Right atrium auricular region (tissue), 2 donors: ENCODE data around the gene SMG5. TPM values are rescaled to one million over a fixed set of nuclear protein-coding genes. Genes with fewer than 3 reads are reported as not detected.

Experiments used
- DNase-seq: peaks from one replicate; pipeline ENCODE4 v3.0.0-alpha.2; 2019; ENCODE audit warnings: low spot score
- H3K27ac ChIP-seq, 2 donors: fragments of 200-600 bp; sonication (generic); 1 replicate in 1 of 2; 2 replicates in 1 of 2; pipeline ENCODE4 v1.5.1; 2016 to 2019
- H3K27me3 ChIP-seq, 2 donors: fragments of 200-600 bp; sonication (generic); one replicate each; pipeline versions ENCODE4 v1.5.1 to v1.6.0; 2017 to 2019
- H3K36me3 ChIP-seq: fragments of 200-600 bp; sonication (generic); one replicate; pipeline ENCODE4 v1.5.1; 2016
- H3K4me1 ChIP-seq, 2 donors: fragments of 200-600 bp; sonication (generic); one replicate each; pipeline versions ENCODE4 v1.5.1 to v1.6.0; 2017 to 2019
- H3K4me3 ChIP-seq, 2 donors: fragments of 200-600 bp; sonication (generic); 1 replicate in 1 of 2; 2 replicates in 1 of 2; pipeline ENCODE4 v1.5.1; 2017 to 2019; ENCODE audit warnings: mild to moderate bottlenecking in 1 of 2, moderate library complexity in 1 of 2
- H3K9me3 ChIP-seq, 2 donors: fragments of 200-600 bp; sonication (generic); one replicate each; pipeline ENCODE4 v1.5.1; 2019
- total RNA-seq, 2 donors: library from RNA; depleted of rRNA; stranded (reverse); fragments of >200 nt; gene quantifications; one replicate each; pipeline ENCODE4 v1.1.0, GENCODE V29; 2016
- TF ChIP-seq, protein P1 (sequence below), 2 donors: fragments of 200-600 bp; sonication (generic); IDR thresholded peaks; one replicate each; pipeline ENCODE4 v1.5.1; 2019; ENCODE audit warnings: antibody characterized with exemption in 2 of 2

SMG5 gene
- total RNA-seq, 2 donors from 2014 or later = 55.4 to 72.8 TPM

DNA sequence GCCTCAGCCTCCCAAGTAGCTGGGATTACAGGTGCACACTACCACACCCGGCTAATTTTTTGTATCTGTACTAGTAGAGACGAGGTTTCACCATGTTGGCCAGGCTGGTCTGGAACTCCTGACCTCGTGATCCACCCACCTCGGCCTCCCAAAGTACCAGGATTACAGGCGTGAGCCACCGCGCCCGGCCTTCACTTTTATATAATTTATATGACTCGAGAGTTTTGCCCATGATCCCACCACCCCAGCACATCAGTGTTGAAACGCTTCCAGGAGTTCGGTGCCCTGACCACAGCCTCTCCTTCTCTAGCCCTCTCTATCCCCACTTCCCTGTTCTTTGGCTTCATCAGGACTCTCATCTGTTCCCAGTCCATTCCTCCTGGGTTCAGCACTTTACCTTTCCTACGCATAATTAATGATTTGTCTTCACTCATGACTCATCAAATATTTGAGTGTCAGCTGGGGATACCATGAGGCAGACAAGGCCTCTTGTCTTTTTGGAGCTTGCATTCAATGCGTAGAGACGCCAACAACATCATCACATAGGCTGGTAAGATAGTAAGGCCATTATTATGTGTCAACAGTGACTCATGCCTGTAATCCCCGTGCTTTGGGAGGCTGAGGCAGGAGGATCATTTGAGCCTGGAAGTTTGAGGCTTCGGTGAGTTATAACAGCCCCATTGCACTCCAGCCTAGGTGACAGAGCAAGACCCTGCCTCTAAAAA lies 68.4 kb downstream of the SMG5 start:
- Histone ChIP-seq H3K27ac (peak overlapping the region; percentile 91 to 93), H3K9me3 (no peaks in the 10 kb centered on the region), H3K27me3 (no peaks in the 10 kb centered on the region), H3K4me3 (peak overlapping the region; percentile 57 to 61), H3K4me1 (peaks cover 0 to 34% of the 10 kb centered on the region in 2 donors), H3K36me3 (peaks cover 13% of the 10 kb centered on the region)
- no peak for DNase-seq
- TF ChIP-seq, protein P1, sequence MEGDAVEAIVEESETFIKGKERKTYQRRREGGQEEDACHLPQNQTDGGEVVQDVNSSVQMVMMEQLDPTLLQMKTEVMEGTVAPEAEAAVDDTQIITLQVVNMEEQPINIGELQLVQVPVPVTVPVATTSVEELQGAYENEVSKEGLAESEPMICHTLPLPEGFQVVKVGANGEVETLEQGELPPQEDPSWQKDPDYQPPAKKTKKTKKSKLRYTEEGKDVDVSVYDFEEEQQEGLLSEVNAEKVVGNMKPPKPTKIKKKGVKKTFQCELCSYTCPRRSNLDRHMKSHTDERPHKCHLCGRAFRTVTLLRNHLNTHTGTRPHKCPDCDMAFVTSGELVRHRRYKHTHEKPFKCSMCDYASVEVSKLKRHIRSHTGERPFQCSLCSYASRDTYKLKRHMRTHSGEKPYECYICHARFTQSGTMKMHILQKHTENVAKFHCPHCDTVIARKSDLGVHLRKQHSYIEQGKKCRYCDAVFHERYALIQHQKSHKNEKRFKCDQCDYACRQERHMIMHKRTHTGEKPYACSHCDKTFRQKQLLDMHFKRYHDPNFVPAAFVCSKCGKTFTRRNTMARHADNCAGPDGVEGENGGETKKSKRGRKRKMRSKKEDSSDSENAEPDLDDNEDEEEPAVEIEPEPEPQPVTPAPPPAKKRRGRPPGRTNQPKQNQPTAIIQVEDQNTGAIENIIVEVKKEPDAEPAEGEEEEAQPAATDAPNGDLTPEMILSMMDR (IDR thresholded peaks at IDR 0.05) = no peak

DNA sequence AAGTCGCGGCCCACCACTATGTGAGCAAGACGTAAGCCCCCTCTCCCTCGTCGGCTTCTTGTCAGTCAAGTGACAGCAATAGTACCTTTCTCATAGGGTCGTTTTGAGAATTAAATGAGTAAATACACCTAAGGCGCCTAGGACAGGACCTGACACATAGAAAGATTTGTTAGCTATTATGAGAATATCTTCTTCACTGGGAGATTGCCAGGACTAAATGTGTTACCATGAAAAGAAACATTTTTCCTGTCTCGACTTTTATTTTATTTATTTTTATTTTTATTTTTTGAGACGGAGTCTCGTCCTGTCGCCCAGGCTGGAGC lies 69.0 kb downstream of the SMG5 start:
- peaks cover 0 to 34% of the 10 kb centered on the region in 2 donors for H3K4me1 ChIP-seq
- no peak for DNase-seq
- H3K27me3 ChIP-seq = no peaks in the 10 kb centered on the region
- H3K4me3 ChIP-seq = peak overlapping the region; percentile 57 to 61
- TF ChIP-seq, protein P1 (IDR thresholded peaks at IDR 0.05) = no peak
- H3K36me3 ChIP-seq = peaks cover 15% of the 10 kb centered on the region
- H3K27ac ChIP-seq = peak overlapping the region; percentile 91 to 93
- no peaks in the 10 kb centered on the region for H3K9me3 ChIP-seq

- Histone ChIP-seq H3K4me1 (peaks cover 0 to 28% of the 10 kb centered on the region in 2 donors), H3K27me3 (no peaks in the 10 kb centered on the region), H3K27ac (peak within 1 kb of the TSS; percentile 91 to 93), H3K9me3 (no peaks in the 10 kb centered on the region), H3K36me3 (peaks cover 20% of the 10 kb centered on the region), H3K4me3 (peak within 1 kb of the TSS; percentile 57 to 61)
- TF ChIP-seq, protein P1 (IDR thresholded peaks at IDR 0.05) = peak in 1 of 2 donors; percentile 9
- DNase-seq = peak; percentile 99
Measured at GRCh38 chr1:156212833-156213643, 69.6 kb downstream of the SMG5 start, which contains the start of gene PMF1. TSS of gene PMF1 (plus strand) at chr1:156213007. CDS start at chr1:156213016, 9 bp downstream.

GRCh38 chr1:156212130-156212529 lies 70.5 kb downstream of the SMG5 start:
- Histone ChIP-seq H3K36me3 (peaks cover 29% of the 10 kb centered on the region), H3K4me3 (peak overlapping the region in 1 of 2 donors; percentile 61), H3K27ac (peak overlapping the region; percentile 91 to 93), H3K4me1 (peaks cover 0 to 22% of the 10 kb centered on the region in 2 donors), H3K27me3 (no peaks in the 10 kb centered on the region), H3K9me3 (no peaks in the 10 kb centered on the region)
- TF ChIP-seq, protein P1 (IDR thresholded peaks at IDR 0.05) = no peak
- DNase-seq = no peak

- DNase-seq = no peak
- TF ChIP-seq, protein P1 (IDR thresholded peaks at IDR 0.05) = no peak
- H3K27ac ChIP-seq = no peak overlapping the region
- peaks cover 0 to 22% of the 10 kb centered on the region in 2 donors for H3K4me1 ChIP-seq
- H3K4me3 ChIP-seq = no peak overlapping the region
- H3K9me3 ChIP-seq = no peaks in the 10 kb centered on the region
- H3K27me3 ChIP-seq = no peaks in the 10 kb centered on the region
- peaks cover 38% of the 10 kb centered on the region for H3K36me3 ChIP-seq
Measured at GRCh38 chr1:156211243-156211642, 71.4 kb downstream of the SMG5 start.
